ENCODE measurements around the gene RAB30. TPM values are rescaled to one million over a fixed set of nuclear protein-coding genes. Genes with fewer than 3 reads are reported as not detected.

The RAB30 gene
- total RNA-seq, 1 donor from 2014 or later, result 12.3 TPM

DNA sequence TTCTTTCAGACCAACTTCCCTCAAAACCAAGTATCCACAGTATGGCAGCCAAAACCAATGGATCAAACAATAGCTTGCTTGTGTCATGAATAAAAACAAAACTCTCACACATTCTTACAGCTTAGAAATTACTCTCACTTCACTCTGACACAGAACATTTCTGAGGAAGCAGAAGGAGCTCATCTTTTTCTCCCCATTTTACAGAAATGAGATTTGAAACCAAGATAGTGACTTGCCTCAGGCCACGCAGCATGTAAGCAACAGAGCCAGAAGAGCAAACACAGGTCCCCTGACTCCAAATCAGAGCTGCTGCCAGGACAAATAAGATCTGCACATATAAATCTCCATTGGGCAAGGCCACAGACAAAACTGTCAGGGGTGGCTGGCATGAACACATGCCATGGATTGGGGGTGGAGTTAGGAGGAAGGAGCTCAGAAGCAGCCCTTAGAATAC, 64.8 kb downstream of the RAB30 start:
- Histone ChIP-seq H3K9me3 (ENCODE audit: low read depth) (no peaks in the 10 kb centered on the region), H3K27ac (no peak overlapping the region), H3K27me3 (no peaks in the 10 kb centered on the region), H2AFZ (replicated peaks) (no peak overlapping the region), H3K4me2 (no peak overlapping the region), H3K4me1 (peaks cover 7% of the 10 kb centered on the region), H4K20me1 (ENCODE audit: low read depth) (peaks cover 9% of the 10 kb centered on the region), H3K4me3 (no peak overlapping the region), H3F3A (ENCODE audit: low read depth) (peaks cover 18% of the 10 kb centered on the region), H3K9ac (no peak overlapping the region), H3K79me2 (ENCODE audit: low read depth) (no peaks in the 10 kb centered on the region), H3K36me3 (no peaks in the 10 kb centered on the region)
- Mint-ChIP-seq H3K4me3 (no peak overlapping the region), H3K4me1 (peaks cover 34% of the 10 kb centered on the region), H3K27me3 (ENCODE audit: insufficient read depth, low read depth) (no peaks in the 10 kb centered on the region), H3K27ac (no peak overlapping the region), H3K9me3 (no peaks in the 10 kb centered on the region), H3K36me3 (peaks cover 1% of the 10 kb centered on the region)
- DNase-seq (ENCODE audit: low spot score), result no peak
- no peak for TF ChIP-seq EZH2 (IDR thresholded peaks at IDR 0.05)
- no peak for TF ChIP-seq EZH2phosphoT487 (IDR thresholded peaks at IDR 0.05)
- TF ChIP-seq, protein P1, sequence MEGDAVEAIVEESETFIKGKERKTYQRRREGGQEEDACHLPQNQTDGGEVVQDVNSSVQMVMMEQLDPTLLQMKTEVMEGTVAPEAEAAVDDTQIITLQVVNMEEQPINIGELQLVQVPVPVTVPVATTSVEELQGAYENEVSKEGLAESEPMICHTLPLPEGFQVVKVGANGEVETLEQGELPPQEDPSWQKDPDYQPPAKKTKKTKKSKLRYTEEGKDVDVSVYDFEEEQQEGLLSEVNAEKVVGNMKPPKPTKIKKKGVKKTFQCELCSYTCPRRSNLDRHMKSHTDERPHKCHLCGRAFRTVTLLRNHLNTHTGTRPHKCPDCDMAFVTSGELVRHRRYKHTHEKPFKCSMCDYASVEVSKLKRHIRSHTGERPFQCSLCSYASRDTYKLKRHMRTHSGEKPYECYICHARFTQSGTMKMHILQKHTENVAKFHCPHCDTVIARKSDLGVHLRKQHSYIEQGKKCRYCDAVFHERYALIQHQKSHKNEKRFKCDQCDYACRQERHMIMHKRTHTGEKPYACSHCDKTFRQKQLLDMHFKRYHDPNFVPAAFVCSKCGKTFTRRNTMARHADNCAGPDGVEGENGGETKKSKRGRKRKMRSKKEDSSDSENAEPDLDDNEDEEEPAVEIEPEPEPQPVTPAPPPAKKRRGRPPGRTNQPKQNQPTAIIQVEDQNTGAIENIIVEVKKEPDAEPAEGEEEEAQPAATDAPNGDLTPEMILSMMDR (IDR thresholded peaks at IDR 0.05), result no peak

DNA sequence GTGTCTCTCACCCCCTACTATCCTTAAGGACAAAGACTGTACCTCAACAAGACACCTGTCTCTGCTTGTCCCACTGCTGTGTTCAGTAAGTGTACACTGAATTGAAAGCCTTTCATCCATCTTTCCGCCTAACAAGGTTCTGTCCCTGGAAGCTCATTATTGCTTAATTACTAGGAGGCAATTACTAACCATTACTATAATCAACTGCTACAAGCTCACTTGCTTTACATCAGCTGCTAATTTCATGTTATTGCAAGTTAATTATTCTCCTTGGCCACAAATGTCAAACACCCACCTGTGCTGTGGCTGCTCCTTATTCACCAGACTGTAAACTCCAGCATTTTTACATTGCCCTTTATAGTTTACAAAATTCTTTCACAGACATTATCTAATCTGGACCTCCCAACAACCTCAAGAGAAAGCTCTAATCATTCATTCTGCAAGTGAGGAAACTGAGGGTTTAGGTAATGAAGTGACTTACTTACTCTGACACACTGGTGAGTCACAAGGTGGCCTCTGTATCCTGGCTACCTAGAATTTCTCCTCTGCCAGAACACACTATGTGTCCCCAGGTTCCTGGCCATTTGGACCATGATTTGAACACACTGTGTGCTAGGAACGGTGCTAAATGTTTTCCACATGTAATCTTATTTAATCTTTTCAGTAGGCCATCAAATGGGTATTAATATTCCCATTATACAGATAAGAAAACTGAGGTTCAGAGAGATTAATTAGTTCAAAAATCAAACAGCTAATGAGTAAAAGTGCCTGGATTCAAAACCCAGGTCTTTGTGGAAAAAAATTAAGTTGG, 66.7 kb downstream of the RAB30 start:
- TF ChIP-seq EZH2 (IDR thresholded peaks at IDR 0.05), result no peak
- TF ChIP-seq EZH2phosphoT487 (IDR thresholded peaks at IDR 0.05), result no peak
- TF ChIP-seq, protein P1 (IDR thresholded peaks at IDR 0.05), result no peak

DNA sequence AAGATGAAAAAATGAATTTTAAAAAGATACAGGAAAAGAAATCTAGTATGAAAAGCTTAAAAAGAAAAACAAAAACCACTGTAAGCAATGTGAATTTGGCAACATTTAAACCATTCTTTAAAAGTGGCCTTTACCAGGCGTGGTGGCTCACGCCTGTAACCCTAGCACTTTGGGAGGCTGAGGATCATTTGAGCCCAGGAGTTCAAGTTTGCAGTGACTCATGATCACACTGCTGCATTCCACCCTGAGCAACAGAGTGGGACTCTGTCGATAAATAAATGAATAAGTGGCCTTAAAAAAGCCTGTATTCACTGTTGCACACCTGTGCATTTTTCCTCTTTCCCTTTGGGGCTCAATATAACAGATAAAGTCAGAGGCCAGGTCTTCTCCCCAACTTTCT, 69.2 kb downstream of the RAB30 start:
- Histone ChIP-seq H3K79me2 (ENCODE audit: low read depth) (no peaks in the 10 kb centered on the region), H3K4me1 (peaks cover 4% of the 10 kb centered on the region), H2AFZ (replicated peaks) (no peak overlapping the region), H3K27ac (no peak overlapping the region), H3K9me3 (ENCODE audit: low read depth) (no peaks in the 10 kb centered on the region), H3K36me3 (no peaks in the 10 kb centered on the region), H3K9ac (no peak overlapping the region), H3K4me3 (no peak overlapping the region), H3K27me3 (no peaks in the 10 kb centered on the region), H4K20me1 (ENCODE audit: low read depth) (peaks cover 2% of the 10 kb centered on the region), H3K4me2 (no peak overlapping the region), H3F3A (ENCODE audit: low read depth) (peaks cover 7% of the 10 kb centered on the region)
- no peak for TF ChIP-seq EZH2 (IDR thresholded peaks at IDR 0.05)
- TF ChIP-seq, protein P1 (IDR thresholded peaks at IDR 0.05), result no peak
- H3K4me1 Mint-ChIP-seq, result peaks cover 22% of the 10 kb centered on the region
- peaks cover 2% of the 10 kb centered on the region for H3K36me3 Mint-ChIP-seq
- peaks cover 2% of the 10 kb centered on the region for H3K9me3 Mint-ChIP-seq
- no peak for DNase-seq (ENCODE audit: low spot score)
- no peak overlapping the region for H3K4me3 Mint-ChIP-seq
- peaks cover 3% of the 10 kb centered on the region for H3K27me3 Mint-ChIP-seq (ENCODE audit: insufficient read depth, low read depth)
- no peak overlapping the region for H3K27ac Mint-ChIP-seq

More for the DNA sequence above, 66.7 kb downstream of the RAB30 start:
- Histone ChIP-seq H3K4me1 (peaks cover 7% of the 10 kb centered on the region), H3K9ac (no peak overlapping the region), H3F3A (ENCODE audit: low read depth) (peaks cover 18% of the 10 kb centered on the region), H3K36me3 (no peaks in the 10 kb centered on the region), H2AFZ (replicated peaks) (no peak overlapping the region), H3K27ac (no peak overlapping the region), H3K27me3 (no peaks in the 10 kb centered on the region), H3K9me3 (ENCODE audit: low read depth) (no peaks in the 10 kb centered on the region), H3K79me2 (ENCODE audit: low read depth) (no peaks in the 10 kb centered on the region), H4K20me1 (ENCODE audit: low read depth) (peaks cover 9% of the 10 kb centered on the region), H3K4me2 (no peak overlapping the region), H3K4me3 (no peak overlapping the region)
- H3K4me1 Mint-ChIP-seq, result peaks cover 30% of the 10 kb centered on the region
- H3K9me3 Mint-ChIP-seq, result peaks cover 2% of the 10 kb centered on the region
- H3K27ac Mint-ChIP-seq, result no peak overlapping the region
- H3K27me3 Mint-ChIP-seq (ENCODE audit: insufficient read depth, low read depth), result no peaks in the 10 kb centered on the region
- H3K36me3 Mint-ChIP-seq, result peaks cover 1% of the 10 kb centered on the region
- no peak overlapping the region for H3K4me3 Mint-ChIP-seq
- DNase-seq (ENCODE audit: low spot score), result no peak

All from neural progenitor cell (in vitro differentiated cells).